GM21737 (cell line): ENCODE measurements around the gene BIRC7.

Experiments used
- ATAC-seq: cut with Tn5 transposase; IDR thresholded peaks from one replicate; pipeline ENCODE4 v1.9.1; 2021; ENCODE audit warnings: mild to moderate bottlenecking, moderate library complexity; ENCODE audit not compliant: unreplicated experiment

Gene BIRC7

GRCh38 chr20:63278661-63279060 lies 43.0 kb downstream of the BIRC7 start:
- ATAC-seq, result no peak

GRCh38 chr20:63279931-63280330 lies 44.2 kb downstream of the BIRC7 start:
- ATAC-seq, result no peak

GRCh38 chr20:63280371-63280770 lies 44.7 kb downstream of the BIRC7 start:
- ATAC-seq, result no peak

GRCh38 chr20:63280929-63281545 lies 45.3 kb downstream of the BIRC7 start:
- ATAC-seq, result no peak

GRCh38 chr20:63281742-63282665 lies 46.3 kb downstream of the BIRC7 start:
- no peak for ATAC-seq

- ATAC-seq, result no peak
Measured at GRCh38 chr20:63282946-63283345, 47.2 kb downstream of the BIRC7 start.

GRCh38 chr20:63283397-63284082 lies 47.8 kb downstream of the BIRC7 start:
- ATAC-seq, result no peak

- ATAC-seq, result no peak
Measured at GRCh38 chr20:63284083-63284440, 48.4 kb downstream of the BIRC7 start.

GRCh38 chr20:63284544-63284949 lies 48.8 kb downstream of the BIRC7 start:
- no peak for ATAC-seq

- no peak for ATAC-seq
Measured at GRCh38 chr20:63284981-63285524, 49.3 kb downstream of the BIRC7 start.

GRCh38 chr20:63285636-63286615 lies 50.2 kb downstream of the BIRC7 start:
- no peak for ATAC-seq

- no peak for ATAC-seq
Measured at GRCh38 chr20:63286781-63287696, 51.3 kb downstream of the BIRC7 start.

- no peak for ATAC-seq
Measured at GRCh38 chr20:63287697-63288580, 52.2 kb downstream of the BIRC7 start.

- ATAC-seq, result no peak
Measured at GRCh38 chr20:63288581-63289251, 53.0 kb downstream of the BIRC7 start.

GRCh38 chr20:63289311-63290135 lies 53.8 kb downstream of the BIRC7 start:
- ATAC-seq, result no peak
